DOHH2 (cell line): ENCODE results near the gene ATAD3B.
"Not testable (repeated sequence)": the region's sequence is repeated elsewhere in the genome, so short reads cannot be mapped to it uniquely, and the experiment has no call there.

Experiments
- EZH2phosphoT487 ChIP-seq: fragments of 200-600 bp; sonication (generic); IDR thresholded peaks from 2 replicates; pipeline ENCODE4 v1.6.1; 2017; ENCODE audit warnings: borderline replicate concordance, mild to moderate bottlenecking, antibody characterized with exemption, low read length, moderate library complexity, mixed read lengths
- TF ChIP-seq, protein P1 (sequence below): fragments of 200-600 bp; sonication (generic); IDR thresholded peaks from one replicate; pipeline ENCODE4 v1.5.1; 2014; ENCODE audit warnings: antibody characterized with exemption, mild to moderate bottlenecking, low read depth, low read length; ENCODE audit not compliant: poor library complexity, severe bottlenecking

DNA sequence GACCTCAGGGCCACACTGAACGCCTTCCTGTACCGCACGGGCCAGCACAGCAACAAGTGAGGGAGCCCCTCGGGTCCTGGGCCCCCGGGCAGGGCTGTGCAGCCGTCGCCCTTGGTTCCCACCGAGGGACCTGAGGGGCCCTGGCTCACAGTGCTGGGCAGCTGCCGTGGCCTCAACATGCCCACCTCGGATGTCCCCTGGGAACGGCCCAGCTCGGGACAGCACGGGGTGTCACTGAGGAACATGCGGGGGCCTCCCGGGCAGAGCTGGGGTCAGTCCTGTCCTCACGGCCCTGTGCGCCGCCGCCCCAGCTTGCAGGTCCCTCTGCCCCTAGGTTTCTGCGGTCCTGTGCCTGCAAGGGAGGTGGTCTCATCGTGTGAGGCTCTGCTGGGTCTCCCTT lies 54.9 kb downstream of the ATAD3B start:
- TF ChIP-seq, protein P1, sequence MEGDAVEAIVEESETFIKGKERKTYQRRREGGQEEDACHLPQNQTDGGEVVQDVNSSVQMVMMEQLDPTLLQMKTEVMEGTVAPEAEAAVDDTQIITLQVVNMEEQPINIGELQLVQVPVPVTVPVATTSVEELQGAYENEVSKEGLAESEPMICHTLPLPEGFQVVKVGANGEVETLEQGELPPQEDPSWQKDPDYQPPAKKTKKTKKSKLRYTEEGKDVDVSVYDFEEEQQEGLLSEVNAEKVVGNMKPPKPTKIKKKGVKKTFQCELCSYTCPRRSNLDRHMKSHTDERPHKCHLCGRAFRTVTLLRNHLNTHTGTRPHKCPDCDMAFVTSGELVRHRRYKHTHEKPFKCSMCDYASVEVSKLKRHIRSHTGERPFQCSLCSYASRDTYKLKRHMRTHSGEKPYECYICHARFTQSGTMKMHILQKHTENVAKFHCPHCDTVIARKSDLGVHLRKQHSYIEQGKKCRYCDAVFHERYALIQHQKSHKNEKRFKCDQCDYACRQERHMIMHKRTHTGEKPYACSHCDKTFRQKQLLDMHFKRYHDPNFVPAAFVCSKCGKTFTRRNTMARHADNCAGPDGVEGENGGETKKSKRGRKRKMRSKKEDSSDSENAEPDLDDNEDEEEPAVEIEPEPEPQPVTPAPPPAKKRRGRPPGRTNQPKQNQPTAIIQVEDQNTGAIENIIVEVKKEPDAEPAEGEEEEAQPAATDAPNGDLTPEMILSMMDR, result not testable (repeated sequence)
- not testable (repeated sequence) for TF ChIP-seq EZH2phosphoT487
